Activated T-helper 1 cell treated with anti-CD3 and anti-CD28 coated beads, Interleukin-2, amount 50 U/mL, for 16 hours (primary cell): ENCODE measurements around the gene EGLN1.
A peak's percentile ranks its signal among the peaks of the same experiment; 100 is the strongest.
"Not testable (repeated sequence)": the region's sequence is repeated elsewhere in the genome, so short reads cannot be mapped to it uniquely, and the experiment has no call there.

Source experiments
- DNase-seq, 2 donors: peaks; one replicate each; pipeline ENCODE4 v3.0.0-alpha.2; 2020; ENCODE audit warnings: low read depth in 1 of 2, low spot score in 1 of 2

The EGLN1 gene

GRCh38 chr1:231421971-231422797, at the start of gene EGLN1:
Gene EGLN1, minus strand, starts transcription at chr1:231422287. Its CDS starts 399 bp downstream, at chr1:231421888.
- peak; percentile 65 to 77 for DNase-seq

GRCh38 chr1:231471500-231471899, 49.4 kb upstream of the EGLN1 start:
- not testable (repeated sequence) for DNase-seq

DNA sequence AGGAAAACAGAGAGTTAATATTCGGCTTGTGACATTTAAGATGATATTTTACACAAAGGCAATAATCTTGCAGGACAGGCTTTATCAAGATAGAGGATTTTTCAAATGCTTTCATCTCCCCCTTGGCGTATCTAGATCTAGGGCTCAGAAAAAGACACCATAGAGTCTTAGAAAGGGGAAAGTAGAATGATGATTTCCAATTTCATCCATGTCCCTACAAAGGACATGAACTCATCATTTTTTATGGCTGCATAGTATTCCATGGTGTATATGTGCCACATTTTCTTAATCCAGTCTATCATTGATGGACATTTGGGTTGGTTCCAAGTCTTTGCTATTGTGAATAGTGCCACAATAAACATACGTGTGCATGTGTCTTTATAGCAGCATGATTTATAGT, 48.9 kb upstream of the EGLN1 start:
- not testable (repeated sequence) for DNase-seq

DNA sequence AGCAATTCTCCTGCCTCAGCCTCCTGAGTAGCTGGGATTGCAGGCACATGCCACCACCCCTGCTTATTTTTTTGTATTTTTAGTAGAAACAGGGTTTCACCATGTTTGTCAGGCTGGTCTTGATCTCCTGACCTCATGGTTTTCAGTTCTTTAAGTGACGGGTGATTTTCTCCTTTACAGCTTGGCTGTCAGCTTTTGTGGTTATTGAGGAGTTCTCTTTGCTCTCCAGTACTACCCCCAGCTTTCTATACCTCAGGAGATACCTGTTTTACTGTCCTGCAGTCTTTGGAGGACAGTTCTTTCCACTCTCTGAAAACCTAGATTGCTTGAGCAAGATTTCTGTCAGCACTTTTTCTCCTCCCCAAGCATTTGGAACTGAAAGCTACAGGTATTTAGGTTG, 45.9 kb upstream of the EGLN1 start:
- no peak for DNase-seq

DNA sequence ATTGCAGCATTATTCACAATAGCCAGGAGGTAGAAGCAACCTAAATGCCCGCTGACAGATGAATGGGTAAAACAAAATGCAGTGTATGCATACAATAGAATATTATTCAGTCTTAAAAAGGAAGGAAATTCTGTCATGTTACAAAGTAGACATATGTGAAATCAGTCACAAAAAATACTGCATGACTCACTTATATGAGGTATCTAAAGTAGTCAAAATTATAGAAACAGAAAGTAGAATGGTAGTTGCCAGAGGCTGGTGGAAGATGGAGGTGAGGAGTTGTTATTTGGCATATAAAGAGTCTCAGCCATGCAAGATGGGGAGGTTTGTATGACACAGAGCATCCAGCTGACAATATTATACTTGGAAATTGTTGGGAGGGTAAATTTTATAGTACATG, 43.0 kb upstream of the EGLN1 start:
- DNase-seq = no peak

DNA sequence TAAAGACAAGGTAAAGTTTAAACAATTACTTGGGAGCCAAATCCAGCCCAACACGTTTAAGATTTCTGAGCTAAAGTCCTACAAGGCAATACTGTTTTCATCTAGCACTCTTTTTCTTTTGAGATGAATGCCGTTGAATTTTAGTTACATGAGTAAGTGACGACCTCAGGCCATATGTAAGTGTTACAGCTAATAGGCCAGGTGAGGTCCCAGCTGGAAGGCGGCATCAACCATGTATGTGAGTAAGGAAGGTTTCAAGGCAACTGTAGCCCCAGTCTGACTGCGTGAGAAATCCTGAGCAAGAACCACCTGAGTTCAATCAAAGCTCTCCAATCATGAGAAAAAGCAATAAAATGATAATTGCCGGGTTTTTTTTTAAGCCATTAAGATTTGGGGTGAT, 41.5 kb upstream of the EGLN1 start:
- no peak for DNase-seq

DNA sequence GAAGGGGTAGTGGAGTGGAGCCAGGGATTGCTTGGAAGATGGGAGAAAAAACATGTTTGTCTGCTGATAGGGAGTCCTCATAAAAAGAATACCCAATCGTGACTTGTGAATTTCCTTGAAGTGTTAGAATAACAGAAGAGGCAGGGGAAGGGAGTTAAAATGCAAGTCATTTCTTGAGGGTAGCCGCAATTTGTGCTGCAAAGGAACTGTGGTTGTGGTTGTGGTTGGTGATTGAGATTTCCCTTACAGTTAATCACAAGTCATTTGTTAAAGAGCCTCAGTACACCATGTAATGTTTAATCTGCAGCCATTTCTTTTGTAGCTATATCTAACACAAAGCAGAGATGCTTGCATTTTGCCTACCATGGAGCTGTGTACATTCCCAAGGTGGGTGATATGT, 38.5 kb upstream of the EGLN1 start:
- peak in 1 of 2 donors; percentile 24 for DNase-seq

DNA sequence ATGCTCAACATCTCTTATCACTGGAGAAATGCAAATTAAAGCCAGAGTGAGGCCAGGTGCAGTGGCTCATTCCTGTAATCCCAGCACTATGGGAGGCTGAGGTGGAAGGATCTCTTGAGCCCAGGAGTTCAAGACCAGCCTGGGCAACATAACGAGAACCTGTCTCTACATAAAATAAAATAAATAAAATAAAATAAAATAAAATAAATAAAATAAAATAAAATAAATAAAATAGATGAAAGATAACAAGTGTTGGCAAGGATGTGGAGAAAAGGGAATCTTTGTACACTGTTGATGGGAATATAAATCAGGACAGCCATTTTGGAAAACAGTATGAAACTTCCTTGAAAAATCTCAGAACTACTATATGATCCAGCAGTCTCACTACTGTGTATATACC, 37.4 kb upstream of the EGLN1 start:
- not testable (repeated sequence) for DNase-seq

DNA sequence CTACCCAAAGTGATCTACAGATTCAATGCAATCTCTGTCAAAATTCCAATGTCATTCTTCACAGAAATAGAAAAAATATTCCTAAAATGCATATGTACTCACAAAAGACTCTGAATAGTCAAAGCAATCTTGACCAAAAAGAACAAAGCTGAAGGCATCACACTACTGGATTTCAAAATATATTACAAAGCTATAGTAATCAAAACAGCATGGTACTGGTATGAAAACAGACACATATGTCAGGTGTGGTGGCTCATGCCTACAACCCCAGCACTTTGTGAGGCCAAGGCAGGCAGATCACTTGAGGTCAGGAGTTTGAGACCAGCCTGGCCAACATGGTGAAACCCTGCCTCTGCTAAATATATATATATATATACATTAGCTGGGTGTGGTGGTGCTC, 35.9 kb upstream of the EGLN1 start:
- not testable (repeated sequence) for DNase-seq

- not testable (repeated sequence) for DNase-seq
These were observed 32.0 kb upstream of the EGLN1 start for GRCh38 chr1:231454133-231454532.

- no peak for DNase-seq
These were observed 24.1 kb upstream of the EGLN1 start for GRCh38 chr1:231446138-231446537.

DNA sequence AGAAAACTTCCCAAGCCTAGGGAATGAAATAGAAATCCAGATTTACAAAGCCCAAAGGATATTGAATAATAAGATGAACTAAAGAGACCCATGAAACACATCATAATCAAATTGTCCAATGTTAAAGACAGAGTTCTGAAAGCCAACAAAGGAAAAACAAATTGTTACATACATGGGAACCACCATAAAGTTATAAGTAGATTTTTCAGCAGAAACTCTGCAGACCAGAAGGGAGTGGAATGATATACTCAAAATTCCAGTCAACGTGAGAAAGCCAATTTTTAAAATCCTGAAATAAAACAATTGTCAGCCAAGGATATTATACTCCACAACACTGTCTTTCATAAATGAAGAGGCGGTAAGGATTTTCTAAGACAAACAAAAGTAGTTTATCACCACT, 22.0 kb upstream of the EGLN1 start:
- no peak for DNase-seq

DNA sequence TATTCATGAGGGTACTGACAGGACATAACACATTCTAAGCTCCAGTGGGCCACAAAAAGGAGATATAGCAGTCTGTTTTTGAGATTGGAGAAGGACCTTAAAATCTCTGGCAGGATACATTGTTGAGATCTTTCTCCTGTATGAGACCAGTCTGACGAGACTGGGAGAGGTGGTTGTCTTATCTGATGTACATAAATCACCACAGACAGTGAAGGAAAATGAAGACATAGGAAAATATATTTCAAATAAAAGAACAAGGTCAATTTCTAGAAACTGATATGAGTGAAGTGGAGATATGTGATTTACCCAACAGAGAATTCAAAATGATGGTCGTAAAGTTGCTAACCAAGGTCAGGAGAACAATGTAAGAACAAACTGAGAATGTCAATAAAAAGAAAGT, 21.3 kb upstream of the EGLN1 start:
- DNase-seq = no peak

DNA sequence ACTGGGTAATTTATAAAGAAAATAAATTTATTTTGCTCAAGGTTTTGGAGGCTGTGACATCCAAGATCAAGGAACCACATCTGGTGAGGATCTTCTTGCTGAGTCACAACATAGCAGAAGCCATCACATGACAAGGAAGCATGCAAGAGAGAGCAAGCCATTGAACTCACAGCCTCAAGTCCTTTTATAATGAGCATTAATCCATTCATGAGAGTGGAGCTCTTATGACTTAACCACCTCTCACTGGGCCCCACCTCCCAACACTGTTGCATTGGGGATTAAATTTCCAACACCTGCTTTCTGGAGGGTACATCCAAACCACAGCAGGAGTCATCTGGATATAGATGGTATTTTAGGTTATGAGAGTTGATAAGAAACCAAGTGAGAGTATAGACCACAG, 20.6 kb upstream of the EGLN1 start:
- no peak for DNase-seq

DNA sequence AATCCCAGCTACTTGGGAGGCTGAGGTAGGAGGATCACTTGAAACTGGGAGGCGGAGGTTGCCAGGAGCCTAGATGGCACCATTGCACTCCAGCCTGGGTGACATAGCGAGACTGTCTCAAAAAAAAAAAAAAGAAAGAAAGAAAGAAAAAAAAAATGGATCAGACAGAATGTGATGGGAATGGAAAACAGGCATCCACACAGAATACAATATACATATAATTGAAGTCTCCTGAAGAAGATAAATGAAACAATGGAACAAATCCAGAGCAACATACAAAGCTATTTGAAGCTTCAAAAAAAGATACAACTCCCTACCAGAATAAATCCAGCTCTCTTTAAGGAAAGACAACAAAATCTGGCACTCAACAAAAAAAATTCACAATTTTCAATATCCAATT, 10.9 kb upstream of the EGLN1 start:
- DNase-seq = no peak

DNA sequence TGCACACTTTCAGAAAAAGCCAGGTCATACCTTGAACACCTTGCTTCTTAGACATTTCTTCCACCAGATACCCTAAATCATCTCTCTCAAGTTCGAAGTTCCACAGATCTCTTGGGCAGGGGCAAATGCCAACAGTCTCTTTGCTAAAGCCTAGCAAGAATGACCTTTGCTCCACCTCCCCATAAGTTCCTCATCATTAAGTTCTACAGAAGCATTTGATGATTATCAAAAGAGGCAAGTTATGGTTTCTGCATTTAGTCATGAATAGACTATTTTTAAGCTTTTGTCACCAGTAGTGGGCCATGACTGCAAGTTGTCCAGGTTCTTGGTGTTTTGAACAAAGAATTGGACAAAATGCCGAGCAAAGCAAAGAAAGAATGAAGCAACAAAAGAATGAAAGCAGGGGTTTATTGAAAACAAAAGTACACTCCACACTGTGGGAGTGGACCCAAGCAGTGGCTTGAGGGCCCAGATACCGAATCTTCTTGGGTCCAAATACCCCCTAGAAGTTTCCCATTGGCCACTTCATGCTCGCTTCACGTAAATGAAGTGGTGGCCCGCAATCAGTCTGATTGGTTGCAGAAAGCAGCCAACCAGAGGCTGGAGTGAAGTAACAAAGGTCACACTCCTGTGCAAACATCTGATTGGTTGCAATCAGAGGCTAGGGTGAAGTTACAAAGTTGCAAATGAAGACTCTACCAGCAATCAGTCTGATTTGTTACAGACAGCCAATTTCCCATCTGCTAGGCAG, 9.8 kb upstream of the EGLN1 start:
- DNase-seq = no peak

DNA sequence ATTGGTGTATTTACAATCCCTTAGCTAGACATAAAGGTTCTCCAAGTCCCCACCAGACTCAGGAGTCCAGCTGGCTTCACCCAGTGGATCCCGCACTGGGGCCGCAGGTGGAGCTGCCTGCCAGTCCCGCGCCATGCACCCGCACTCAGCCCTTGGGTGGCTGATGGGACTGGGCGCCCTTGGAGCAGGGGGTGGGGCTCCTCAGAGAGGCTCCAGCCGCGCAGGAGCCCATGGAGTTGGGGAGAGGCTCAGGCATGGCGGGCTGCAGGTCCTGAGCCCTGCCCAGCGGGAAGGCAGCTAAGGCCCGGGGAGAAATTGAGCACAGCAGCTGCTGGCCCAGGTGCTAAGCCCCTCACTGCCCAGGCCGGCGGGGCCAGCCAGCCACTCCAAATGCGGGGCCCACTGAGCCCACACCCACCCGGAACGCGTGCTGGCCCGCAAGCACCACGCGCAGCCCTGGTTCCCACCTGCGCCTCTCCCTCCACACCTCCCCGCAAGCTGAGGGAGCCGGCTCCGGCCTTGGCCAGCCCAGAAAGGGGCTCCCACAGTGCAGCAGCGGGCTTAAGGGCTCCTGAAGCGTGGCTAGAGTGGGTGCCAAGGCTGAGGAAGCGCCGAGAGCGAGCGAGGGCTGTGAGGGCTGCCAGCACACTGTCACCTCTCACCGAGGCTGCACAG, 8.7 kb upstream of the EGLN1 start:
- not testable (repeated sequence) for DNase-seq

DNA sequence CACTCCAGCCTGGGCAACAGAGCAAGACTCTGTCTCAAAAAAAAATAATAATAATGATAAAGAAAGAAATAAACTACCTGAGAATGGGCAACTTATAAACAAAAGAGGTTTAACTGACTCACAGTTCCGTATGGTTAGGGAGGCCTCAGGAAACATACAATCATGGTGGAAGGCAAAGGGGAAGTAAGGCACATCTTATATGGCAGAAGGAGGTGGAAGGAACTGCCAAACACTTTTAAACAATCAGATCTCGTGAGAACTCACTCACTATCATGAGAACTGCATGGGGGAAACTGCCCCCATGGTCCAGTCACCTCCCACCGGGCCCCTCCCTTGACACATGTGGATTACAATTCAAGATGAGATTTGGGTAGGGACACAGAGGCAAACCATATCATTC, 6.3 kb upstream of the EGLN1 start:
- no peak for DNase-seq

GRCh38 chr1:231424950-231425805, 3.1 kb upstream of the EGLN1 start:
- no peak for DNase-seq

DNA sequence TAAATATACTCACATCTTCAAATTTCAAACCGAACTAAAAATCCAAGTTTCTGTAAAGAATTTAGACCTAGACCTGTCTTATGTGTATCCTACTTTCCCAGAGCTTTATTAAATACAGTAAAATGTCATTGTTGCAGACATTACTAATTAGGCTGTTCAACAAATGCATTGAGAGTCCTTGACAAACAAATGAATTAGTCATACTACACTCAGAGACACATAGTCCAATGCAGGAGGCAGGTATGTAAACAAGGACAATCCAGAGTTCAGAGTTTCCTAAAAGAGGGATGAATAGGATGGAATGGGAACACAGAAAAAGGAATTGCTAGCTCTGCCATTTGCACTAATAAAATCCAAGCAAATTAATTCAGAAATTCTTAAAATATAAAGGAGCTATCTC, 1.6 kb upstream of the EGLN1 start:
- DNase-seq = no peak

DNA sequence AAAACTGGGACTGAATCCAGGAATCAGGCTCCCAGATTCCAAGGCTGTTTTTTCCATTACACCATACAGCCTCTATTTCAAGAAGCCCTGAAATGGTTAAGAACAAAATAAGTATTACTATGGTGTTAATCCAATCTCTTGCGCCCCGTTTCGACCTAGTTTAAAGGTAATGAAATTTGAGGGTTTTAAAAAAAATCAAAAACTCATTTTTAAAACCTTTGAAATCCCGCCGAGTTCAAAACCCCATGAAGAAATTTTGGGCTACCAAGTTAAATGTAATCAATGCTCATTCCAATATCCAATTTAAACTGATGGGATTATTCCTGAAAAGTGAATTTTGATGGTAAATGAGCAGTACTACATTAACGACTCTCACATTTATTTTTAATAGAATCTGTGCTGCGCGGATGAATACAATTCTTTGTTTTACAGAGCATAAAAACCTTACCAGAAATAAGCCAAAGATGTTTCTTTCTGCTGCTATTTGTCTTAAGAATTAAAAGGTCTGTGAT, 767 bp upstream of the EGLN1 start:
- DNase-seq = no peak
